ENCODE data around the gene VSTM4.

The VSTM4 gene

GRCh38 chr10:49154641-49155040 is 39.3 kb upstream of the VSTM4 start:
- Histone ChIP-seq H3K4me3 (ENCODE audit: low read length) (no peak overlapping the region), H4K8ac (ENCODE audit: low read depth, low read length) (no peak overlapping the region), H3K79me1 (ENCODE audit: low read length) (no peaks in the 10 kb centered on the region), H3K9ac (ENCODE audit: low read length) (no peak overlapping the region), H3K27me3 (ENCODE audit: insufficient read depth, low read length, poor library complexity) (no peaks in the 10 kb centered on the region), H3K23ac (ENCODE audit: low read length) (no peak overlapping the region), H4K5ac (ENCODE audit: low read length) (no peak overlapping the region), H3K79me2 (ENCODE audit: control insufficient read depth, insufficient read depth, low read length) (no peaks in the 10 kb centered on the region), H2AK5ac (ENCODE audit: low read length) (no peak overlapping the region), H3K4ac (ENCODE audit: low read depth, low read length) (no peak overlapping the region), H3K36me3 (ENCODE audit: control insufficient read depth, insufficient read depth, low read length) (no peaks in the 10 kb centered on the region), H3K4me1 (ENCODE audit: control insufficient read depth, low read depth, low read length) (no peaks in the 10 kb centered on the region), H2BK120ac (ENCODE audit: low read depth, low read length) (no peak overlapping the region), H3K56ac (ENCODE audit: low read length) (no peak overlapping the region), H3K18ac (ENCODE audit: low read length) (no peak overlapping the region), H2BK15ac (replicated peaks; ENCODE audit: low read depth) (no peak overlapping the region), H3K27ac (ENCODE audit: low read depth, low read length) (no peak overlapping the region), H3K4me2 (ENCODE audit: low read length) (no peak overlapping the region), H2BK5ac (ENCODE audit: low read length) (no peak overlapping the region)
- no peak for DNase-seq
- WGBS (ENCODE audit: extremely low coverage, insufficient coverage, low lambda C conversion rate) = no CpG with 5 or more reads among the region's 6 CpGs

- H3K27ac ChIP-seq (ENCODE audit: low read depth, low read length) = no peak overlapping the region
- H3K23ac ChIP-seq (ENCODE audit: low read length) = no peak overlapping the region
- no peak overlapping the region for H2BK120ac ChIP-seq (ENCODE audit: low read depth, low read length)
- no CpG with 5 or more reads among the region's 1 CpG for WGBS (ENCODE audit: extremely low coverage, insufficient coverage, low lambda C conversion rate)
- no peak overlapping the region for H4K5ac ChIP-seq (ENCODE audit: low read length)
- H2BK5ac ChIP-seq (ENCODE audit: low read length) = no peak overlapping the region
- DNase-seq = no peak
- no peak overlapping the region for H3K4me2 ChIP-seq (ENCODE audit: low read length)
- no peak overlapping the region for H3K18ac ChIP-seq (ENCODE audit: low read length)
- no peaks in the 10 kb centered on the region for H3K27me3 ChIP-seq (ENCODE audit: insufficient read depth, low read length, poor library complexity)
- no peak overlapping the region for H2BK15ac ChIP-seq (replicated peaks; ENCODE audit: low read depth)
- no peak overlapping the region for H3K9ac ChIP-seq (ENCODE audit: low read length)
- no peak overlapping the region for H4K8ac ChIP-seq (ENCODE audit: low read depth, low read length)
- H3K56ac ChIP-seq (ENCODE audit: low read length) = no peak overlapping the region
- H3K4me3 ChIP-seq (ENCODE audit: low read length) = no peak overlapping the region
- H3K36me3 ChIP-seq (ENCODE audit: control insufficient read depth, insufficient read depth, low read length) = no peaks in the 10 kb centered on the region
- no peaks in the 10 kb centered on the region for H3K4me1 ChIP-seq (ENCODE audit: control insufficient read depth, low read depth, low read length)
- no peak overlapping the region for H2AK5ac ChIP-seq (ENCODE audit: low read length)
- H3K79me2 ChIP-seq (ENCODE audit: control insufficient read depth, insufficient read depth, low read length) = no peaks in the 10 kb centered on the region
- no peaks in the 10 kb centered on the region for H3K79me1 ChIP-seq (ENCODE audit: low read length)
- no peak overlapping the region for H3K4ac ChIP-seq (ENCODE audit: low read depth, low read length)
Observed at GRCh38 chr10:49153971-49154370, 38.6 kb upstream of the VSTM4 start.

- Histone ChIP-seq H2AK5ac (ENCODE audit: low read length) (no peak overlapping the region), H3K27ac (ENCODE audit: low read depth, low read length) (no peak overlapping the region), H3K4ac (ENCODE audit: low read depth, low read length) (no peak overlapping the region), H2BK15ac (replicated peaks; ENCODE audit: low read depth) (no peak overlapping the region), H4K5ac (ENCODE audit: low read length) (no peak overlapping the region), H3K27me3 (ENCODE audit: insufficient read depth, low read length, poor library complexity) (no peaks in the 10 kb centered on the region), H3K79me2 (ENCODE audit: control insufficient read depth, insufficient read depth, low read length) (no peaks in the 10 kb centered on the region), H3K79me1 (ENCODE audit: low read length) (no peaks in the 10 kb centered on the region), H2BK5ac (ENCODE audit: low read length) (no peak overlapping the region), H3K56ac (ENCODE audit: low read length) (no peak overlapping the region), H4K8ac (ENCODE audit: low read depth, low read length) (no peak overlapping the region), H3K18ac (ENCODE audit: low read length) (no peak overlapping the region), H3K4me2 (ENCODE audit: low read length) (no peak overlapping the region), H3K9ac (ENCODE audit: low read length) (no peak overlapping the region), H3K23ac (ENCODE audit: low read length) (no peak overlapping the region), H3K4me3 (ENCODE audit: low read length) (no peak overlapping the region), H3K36me3 (ENCODE audit: control insufficient read depth, insufficient read depth, low read length) (no peaks in the 10 kb centered on the region), H2BK120ac (ENCODE audit: low read depth, low read length) (no peak overlapping the region), H3K4me1 (ENCODE audit: control insufficient read depth, low read depth, low read length) (no peaks in the 10 kb centered on the region)
- no peak for DNase-seq
- WGBS (ENCODE audit: extremely low coverage, insufficient coverage, low lambda C conversion rate) = no CpG with 5 or more reads among the region's 4 CpGs
Observed at GRCh38 chr10:49153115-49153514, 37.8 kb upstream of the VSTM4 start.

- H3K36me3 ChIP-seq (ENCODE audit: control insufficient read depth, insufficient read depth, low read length) = no peaks in the 10 kb centered on the region
- H3K4ac ChIP-seq (ENCODE audit: low read depth, low read length) = no peak overlapping the region
- no peaks in the 10 kb centered on the region for H3K27me3 ChIP-seq (ENCODE audit: insufficient read depth, low read length, poor library complexity)
- H4K5ac ChIP-seq (ENCODE audit: low read length) = no peak overlapping the region
- no peak for DNase-seq
- H3K56ac ChIP-seq (ENCODE audit: low read length) = no peak overlapping the region
- H2BK15ac ChIP-seq (replicated peaks; ENCODE audit: low read depth) = no peak overlapping the region
- no peak overlapping the region for H3K27ac ChIP-seq (ENCODE audit: low read depth, low read length)
- WGBS (ENCODE audit: extremely low coverage, insufficient coverage, low lambda C conversion rate) = no CpG with 5 or more reads among the region's 4 CpGs
- no peak overlapping the region for H2BK5ac ChIP-seq (ENCODE audit: low read length)
- no peaks in the 10 kb centered on the region for H3K79me1 ChIP-seq (ENCODE audit: low read length)
- no peak overlapping the region for H3K4me3 ChIP-seq (ENCODE audit: low read length)
- H3K9ac ChIP-seq (ENCODE audit: low read length) = no peak overlapping the region
- no peak overlapping the region for H2BK120ac ChIP-seq (ENCODE audit: low read depth, low read length)
- H3K79me2 ChIP-seq (ENCODE audit: control insufficient read depth, insufficient read depth, low read length) = no peaks in the 10 kb centered on the region
- H3K4me1 ChIP-seq (ENCODE audit: control insufficient read depth, low read depth, low read length) = no peaks in the 10 kb centered on the region
- H4K8ac ChIP-seq (ENCODE audit: low read depth, low read length) = no peak overlapping the region
- no peak overlapping the region for H3K23ac ChIP-seq (ENCODE audit: low read length)
- no peak overlapping the region for H2AK5ac ChIP-seq (ENCODE audit: low read length)
- no peak overlapping the region for H3K4me2 ChIP-seq (ENCODE audit: low read length)
- H3K18ac ChIP-seq (ENCODE audit: low read length) = no peak overlapping the region
Observed at GRCh38 chr10:49152663-49153062, 37.3 kb upstream of the VSTM4 start.

- H2BK15ac ChIP-seq (replicated peaks; ENCODE audit: low read depth) = no peak overlapping the region
- H3K27ac ChIP-seq (ENCODE audit: low read depth, low read length) = no peak overlapping the region
- no peak overlapping the region for H3K56ac ChIP-seq (ENCODE audit: low read length)
- H3K79me1 ChIP-seq (ENCODE audit: low read length) = no peaks in the 10 kb centered on the region
- no peak overlapping the region for H2BK120ac ChIP-seq (ENCODE audit: low read depth, low read length)
- H3K79me2 ChIP-seq (ENCODE audit: control insufficient read depth, insufficient read depth, low read length) = no peaks in the 10 kb centered on the region
- H4K5ac ChIP-seq (ENCODE audit: low read length) = no peak overlapping the region
- H3K9ac ChIP-seq (ENCODE audit: low read length) = no peak overlapping the region
- H3K4ac ChIP-seq (ENCODE audit: low read depth, low read length) = no peak overlapping the region
- H3K36me3 ChIP-seq (ENCODE audit: control insufficient read depth, insufficient read depth, low read length) = no peaks in the 10 kb centered on the region
- no CpG with 5 or more reads among the region's 4 CpGs for WGBS (ENCODE audit: extremely low coverage, insufficient coverage, low lambda C conversion rate)
- H3K23ac ChIP-seq (ENCODE audit: low read length) = no peak overlapping the region
- no peak overlapping the region for H4K8ac ChIP-seq (ENCODE audit: low read depth, low read length)
- H3K4me1 ChIP-seq (ENCODE audit: control insufficient read depth, low read depth, low read length) = no peaks in the 10 kb centered on the region
- no peak overlapping the region for H2AK5ac ChIP-seq (ENCODE audit: low read length)
- DNase-seq = no peak
- H3K4me2 ChIP-seq (ENCODE audit: low read length) = no peak overlapping the region
- no peak overlapping the region for H3K4me3 ChIP-seq (ENCODE audit: low read length)
- H3K18ac ChIP-seq (ENCODE audit: low read length) = no peak overlapping the region
- no peaks in the 10 kb centered on the region for H3K27me3 ChIP-seq (ENCODE audit: insufficient read depth, low read length, poor library complexity)
- H2BK5ac ChIP-seq (ENCODE audit: low read length) = no peak overlapping the region
Observed at GRCh38 chr10:49152037-49152436, 36.7 kb upstream of the VSTM4 start.

- no peak overlapping the region for H2BK5ac ChIP-seq (ENCODE audit: low read length)
- H3K18ac ChIP-seq (ENCODE audit: low read length) = no peak overlapping the region
- no peak overlapping the region for H2AK5ac ChIP-seq (ENCODE audit: low read length)
- no peaks in the 10 kb centered on the region for H3K79me1 ChIP-seq (ENCODE audit: low read length)
- no peaks in the 10 kb centered on the region for H3K36me3 ChIP-seq (ENCODE audit: control insufficient read depth, insufficient read depth, low read length)
- no peak overlapping the region for H4K8ac ChIP-seq (ENCODE audit: low read depth, low read length)
- H3K4me3 ChIP-seq (ENCODE audit: low read length) = no peak overlapping the region
- no peak overlapping the region for H3K27ac ChIP-seq (ENCODE audit: low read depth, low read length)
- H4K5ac ChIP-seq (ENCODE audit: low read length) = no peak overlapping the region
- no peak overlapping the region for H3K4me2 ChIP-seq (ENCODE audit: low read length)
- H3K27me3 ChIP-seq (ENCODE audit: insufficient read depth, low read length, poor library complexity) = no peaks in the 10 kb centered on the region
- H3K79me2 ChIP-seq (ENCODE audit: control insufficient read depth, insufficient read depth, low read length) = no peaks in the 10 kb centered on the region
- no peak for DNase-seq
- H3K4ac ChIP-seq (ENCODE audit: low read depth, low read length) = no peak overlapping the region
- no peak overlapping the region for H3K9ac ChIP-seq (ENCODE audit: low read length)
- H2BK120ac ChIP-seq (ENCODE audit: low read depth, low read length) = no peak overlapping the region
- no peaks in the 10 kb centered on the region for H3K4me1 ChIP-seq (ENCODE audit: control insufficient read depth, low read depth, low read length)
- H2BK15ac ChIP-seq (replicated peaks; ENCODE audit: low read depth) = no peak overlapping the region
- WGBS (ENCODE audit: extremely low coverage, insufficient coverage, low lambda C conversion rate) = no CpG with 5 or more reads among the region's 1 CpG
- H3K23ac ChIP-seq (ENCODE audit: low read length) = no peak overlapping the region
- H3K56ac ChIP-seq (ENCODE audit: low read length) = no peak overlapping the region
Observed at GRCh38 chr10:49151481-49151880, 36.2 kb upstream of the VSTM4 start.

Data from mesendoderm (in vitro differentiated cells).